Lower leg skin (tissue), 3 donors: ENCODE data around the gene KRTAP12-1.

Experiments used
- POLR2A ChIP-seq, 2 donors: fragments of 450-650 bp; IDR thresholded peaks; one replicate each; pipeline ENCODE4 v1.6.1; 2016 to 2017; ENCODE audit warnings: antibody characterized with exemption in 2 of 2, mild to moderate bottlenecking in 1 of 2, moderate library complexity in 1 of 2
- TF ChIP-seq, protein P1 (sequence below), 3 donors: fragments of 450-650 bp; IDR thresholded peaks; one replicate each; pipeline ENCODE4 v1.5.1; 2016; ENCODE audit warnings: antibody characterized with exemption in 3 of 3, mild to moderate bottlenecking in 3 of 3, moderate library complexity in 2 of 3

GRCh38 chr21:44710756-44711326 lies 28.9 kb upstream of the KRTAP12-1 start:
- TF ChIP-seq, protein P1, sequence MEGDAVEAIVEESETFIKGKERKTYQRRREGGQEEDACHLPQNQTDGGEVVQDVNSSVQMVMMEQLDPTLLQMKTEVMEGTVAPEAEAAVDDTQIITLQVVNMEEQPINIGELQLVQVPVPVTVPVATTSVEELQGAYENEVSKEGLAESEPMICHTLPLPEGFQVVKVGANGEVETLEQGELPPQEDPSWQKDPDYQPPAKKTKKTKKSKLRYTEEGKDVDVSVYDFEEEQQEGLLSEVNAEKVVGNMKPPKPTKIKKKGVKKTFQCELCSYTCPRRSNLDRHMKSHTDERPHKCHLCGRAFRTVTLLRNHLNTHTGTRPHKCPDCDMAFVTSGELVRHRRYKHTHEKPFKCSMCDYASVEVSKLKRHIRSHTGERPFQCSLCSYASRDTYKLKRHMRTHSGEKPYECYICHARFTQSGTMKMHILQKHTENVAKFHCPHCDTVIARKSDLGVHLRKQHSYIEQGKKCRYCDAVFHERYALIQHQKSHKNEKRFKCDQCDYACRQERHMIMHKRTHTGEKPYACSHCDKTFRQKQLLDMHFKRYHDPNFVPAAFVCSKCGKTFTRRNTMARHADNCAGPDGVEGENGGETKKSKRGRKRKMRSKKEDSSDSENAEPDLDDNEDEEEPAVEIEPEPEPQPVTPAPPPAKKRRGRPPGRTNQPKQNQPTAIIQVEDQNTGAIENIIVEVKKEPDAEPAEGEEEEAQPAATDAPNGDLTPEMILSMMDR (IDR thresholded peaks at IDR 0.05) = no peak
- TF ChIP-seq POLR2A (IDR thresholded peaks at IDR 0.05) = no peak
